Type B pancreatic cell (in vitro differentiated cells): Measurements from ENCODE around the gene ZNF112. TPM values are rescaled to one million over a fixed set of nuclear protein-coding genes. Genes with fewer than 3 reads are reported as not detected.
"Not testable (repeated sequence)": the region's sequence is repeated elsewhere in the genome, so short reads cannot be mapped to it uniquely, and the experiment has no call there.

Source experiments
- DNase-seq: peaks from one replicate; pipeline ENCODE4 v3.0.0; 2021; ENCODE audit warnings: mixed read lengths; ENCODE audit not compliant: unreplicated experiment; ENCODE audit errors: extremely low spot score
- H3K27ac Mint-ChIP-seq: 2 replicates; pipeline ENCODE4 v1.8.0; 2021; ENCODE audit warnings: mild to moderate bottlenecking, mixed read lengths
- H3K27me3 Mint-ChIP-seq: 2 replicates; pipeline ENCODE4 v1.8.0; 2021; ENCODE audit warnings: mixed read lengths
- H3K36me3 Mint-ChIP-seq: 2 replicates; pipeline ENCODE4 v1.8.0; 2021; ENCODE audit warnings: mixed read lengths
- H3K4me1 Mint-ChIP-seq: one replicate; pipeline ENCODE4 v1.8.0; 2021; ENCODE audit warnings: mixed read lengths; ENCODE audit not compliant: unreplicated experiment
- H3K4me3 Mint-ChIP-seq: 2 replicates; pipeline ENCODE4 v1.8.0; 2021; ENCODE audit warnings: mild to moderate bottlenecking, mixed read lengths
- H3K9me3 Mint-ChIP-seq: 2 replicates; pipeline ENCODE4 v1.8.0; 2021; ENCODE audit warnings: mixed read lengths
- long read RNA-seq: library from polyadenylated mRNA; unstranded; transcript quantifications from one replicate; pipeline ENCODE4 v2.0.0, GENCODE V29; 2020
- total RNA-seq: library from RNA; stranded (reverse); gene quantifications from 2 replicates; pipeline ENCODE4 v1.2.1, GENCODE V29; 2021; ENCODE audit warnings: low replicate concordance
- TF ChIP-seq, protein P1 (sequence below): fragments of 200-600 bp; sonication (generic); conservative IDR thresholded peaks from 2 replicates; pipeline ENCODE4 v1.5.0; 2021; ENCODE audit warnings: antibody characterized with exemption, mild to moderate bottlenecking

ZNF112 gene
- total RNA-seq = 8.0 and 9.8 TPM in 2 replicates
- long read RNA-seq, transcript ZNF112-202 (4 exons, 3,654 nt) = major isoform, 7 of 14 reads
- long read RNA-seq, partial matches to known transcripts = 0 of 14 reads
- long read RNA-seq, other reads (novel, unspliced or antisense) = 5 of 14 reads

DNA sequence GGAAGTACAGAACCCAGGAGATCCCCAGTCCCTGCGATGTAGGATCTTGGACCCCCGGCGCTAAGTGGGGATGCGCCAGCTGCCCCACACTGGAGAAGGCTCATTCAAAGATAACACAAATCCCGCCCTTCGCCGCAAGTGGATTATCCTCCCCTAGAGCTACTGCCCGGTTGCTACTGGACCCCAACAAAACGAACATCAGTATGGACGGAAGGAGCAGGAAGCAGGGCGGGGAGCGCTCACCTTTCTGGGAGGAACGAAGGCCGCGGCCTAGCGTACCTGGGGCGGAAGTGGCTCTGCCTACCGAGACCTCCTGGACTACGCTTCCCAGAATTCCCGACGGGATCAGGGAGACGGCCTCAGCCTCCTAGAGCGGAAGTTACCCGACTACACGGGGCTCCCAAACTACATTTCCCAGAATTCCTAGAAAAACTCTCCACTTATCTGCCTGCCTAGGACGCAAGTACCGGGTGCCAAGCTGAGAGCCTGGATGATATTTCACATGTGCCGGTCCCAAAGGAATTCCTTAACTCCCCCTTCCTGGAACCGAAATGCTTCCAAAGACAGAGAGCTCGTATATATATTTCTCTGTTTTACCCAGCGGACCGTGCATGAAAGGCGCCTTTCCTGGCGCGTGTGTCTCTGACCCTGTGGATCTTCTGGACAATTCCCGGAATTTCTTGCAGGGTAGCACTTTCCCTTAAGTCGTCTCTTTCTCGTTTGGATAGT is at the start of gene ZNF112:
Gene ZNF112 (minus strand): TSS at position 298 of the 729 bp plus-strand sequence. CDS start 16,141 bp downstream, outside the sequence.
- Mint-ChIP-seq H3K4me3 (peak within 1 kb of the TSS; percentile 97), H3K36me3 (peaks cover 43% of the 10 kb centered on the region), H3K27me3 (peaks cover 9% of the 10 kb centered on the region), H3K27ac (peak within 1 kb of the TSS; percentile 89), H3K9me3 (peaks cover 19% of the 10 kb centered on the region), H3K4me1 (peaks cover 15% of the 10 kb centered on the region)
- TF ChIP-seq, protein P1, sequence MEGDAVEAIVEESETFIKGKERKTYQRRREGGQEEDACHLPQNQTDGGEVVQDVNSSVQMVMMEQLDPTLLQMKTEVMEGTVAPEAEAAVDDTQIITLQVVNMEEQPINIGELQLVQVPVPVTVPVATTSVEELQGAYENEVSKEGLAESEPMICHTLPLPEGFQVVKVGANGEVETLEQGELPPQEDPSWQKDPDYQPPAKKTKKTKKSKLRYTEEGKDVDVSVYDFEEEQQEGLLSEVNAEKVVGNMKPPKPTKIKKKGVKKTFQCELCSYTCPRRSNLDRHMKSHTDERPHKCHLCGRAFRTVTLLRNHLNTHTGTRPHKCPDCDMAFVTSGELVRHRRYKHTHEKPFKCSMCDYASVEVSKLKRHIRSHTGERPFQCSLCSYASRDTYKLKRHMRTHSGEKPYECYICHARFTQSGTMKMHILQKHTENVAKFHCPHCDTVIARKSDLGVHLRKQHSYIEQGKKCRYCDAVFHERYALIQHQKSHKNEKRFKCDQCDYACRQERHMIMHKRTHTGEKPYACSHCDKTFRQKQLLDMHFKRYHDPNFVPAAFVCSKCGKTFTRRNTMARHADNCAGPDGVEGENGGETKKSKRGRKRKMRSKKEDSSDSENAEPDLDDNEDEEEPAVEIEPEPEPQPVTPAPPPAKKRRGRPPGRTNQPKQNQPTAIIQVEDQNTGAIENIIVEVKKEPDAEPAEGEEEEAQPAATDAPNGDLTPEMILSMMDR = no peak
- peak; percentile 86 for DNase-seq

DNA sequence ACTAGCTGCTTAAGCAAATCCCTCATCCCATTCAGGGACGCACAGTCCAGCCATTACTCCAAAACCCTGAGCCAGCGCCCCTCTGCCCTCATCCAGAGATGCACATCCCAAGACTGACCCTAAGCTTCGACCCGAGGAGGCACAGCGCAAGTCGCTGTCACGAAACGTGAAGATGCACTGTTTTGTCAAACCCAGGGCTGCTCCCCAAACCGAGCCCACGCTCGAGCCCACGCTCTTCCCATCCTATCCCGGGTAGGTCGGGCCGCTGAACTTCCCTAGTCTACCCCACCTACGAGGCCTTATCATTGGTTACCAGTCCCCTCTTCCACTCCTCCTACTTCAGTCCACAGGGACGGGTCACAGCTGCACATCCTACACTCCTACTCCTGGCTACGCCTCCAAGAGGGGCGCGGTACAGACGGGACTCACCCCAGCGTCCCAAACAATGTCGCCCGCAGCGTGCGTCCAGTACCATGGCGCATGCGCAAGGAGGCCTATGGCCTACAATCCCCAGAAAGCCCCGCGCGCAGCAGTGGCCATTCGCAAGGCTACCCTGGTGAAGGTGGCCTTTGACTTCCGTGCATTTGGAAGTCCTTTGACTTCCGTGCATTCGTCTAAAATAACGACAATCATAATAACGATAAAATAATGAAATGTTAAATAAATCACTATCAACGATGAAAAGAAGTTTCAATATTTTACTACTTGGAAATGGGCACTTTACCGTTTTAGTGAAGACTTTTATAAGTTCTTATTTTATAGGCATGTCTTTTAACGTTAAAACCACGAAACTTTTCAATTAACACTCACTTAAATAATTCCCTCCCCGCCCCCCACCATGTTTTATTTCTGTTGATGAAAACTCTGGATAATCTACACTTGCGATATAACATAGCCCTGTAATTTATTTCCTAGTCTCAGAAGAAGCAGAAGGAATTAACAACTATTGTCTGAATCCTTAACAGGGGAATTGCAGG is 44.9 kb upstream of the ZNF112 start, which contains the start of gene ZNF285:
Gene ZNF285 (minus strand): TSS at position 470 of the 977 bp plus-strand sequence. CDS start 4,395 bp downstream, outside the sequence.
- DNase-seq = peak; percentile 95
- Mint-ChIP-seq H3K9me3 (no peaks in the 10 kb centered on the region), H3K4me3 (peak within 1 kb of the TSS; percentile 98), H3K27me3 (peaks cover 5% of the 10 kb centered on the region), H3K36me3 (peaks cover 18% of the 10 kb centered on the region), H3K4me1 (peaks cover 8% of the 10 kb centered on the region), H3K27ac (peak within 1 kb of the TSS; percentile 84)
- TF ChIP-seq, protein P1 = no peak

DNA sequence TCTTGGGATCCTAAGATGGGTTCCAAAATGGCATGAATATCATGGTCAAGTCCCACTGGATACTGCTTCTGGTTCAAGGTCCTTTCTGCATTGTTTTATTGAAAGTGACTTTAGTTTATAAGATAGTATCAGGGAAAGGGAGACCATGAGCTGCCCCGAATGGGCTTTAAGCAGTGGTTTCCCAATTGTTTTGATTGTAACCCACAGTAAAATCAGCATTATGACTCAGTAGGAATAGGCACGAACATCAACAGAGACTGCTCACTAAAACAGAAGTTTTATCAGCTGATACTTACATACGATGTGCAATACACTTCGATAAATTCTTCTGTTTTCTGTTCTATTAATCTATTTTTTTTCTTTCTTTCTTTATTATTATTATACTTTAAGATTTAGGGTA is 32.8 kb upstream of the ZNF112 start:
- H3K36me3 Mint-ChIP-seq = peaks cover 61% of the 10 kb centered on the region
- DNase-seq, H3K4me1 Mint-ChIP-seq, H3K27ac Mint-ChIP-seq, H3K9me3 Mint-ChIP-seq, H3K4me3 Mint-ChIP-seq, H3K27me3 Mint-ChIP-seq: not testable (repeated sequence)

DNA sequence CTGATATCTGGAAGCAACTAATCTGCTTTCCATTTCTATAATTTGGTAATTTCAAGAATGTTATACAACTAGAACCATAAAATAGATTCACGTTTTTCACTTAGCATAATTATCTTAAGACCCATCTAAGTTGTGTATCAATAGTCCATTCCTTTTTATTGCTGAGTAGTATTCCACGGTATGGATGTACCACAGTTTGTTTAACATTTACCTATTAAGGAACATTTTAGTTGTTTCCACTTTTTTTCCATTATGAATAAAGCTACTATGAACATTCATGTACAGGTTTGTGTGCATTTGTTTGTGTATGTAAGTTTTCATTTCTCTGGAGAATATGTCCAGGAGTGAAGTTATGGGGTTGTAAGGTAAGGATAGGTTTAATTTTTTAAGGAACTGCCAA is 18.3 kb upstream of the ZNF112 start:
- Mint-ChIP-seq H3K4me3 (no peak overlapping the region), H3K9me3 (peaks cover 17% of the 10 kb centered on the region), H3K27me3 (no peaks in the 10 kb centered on the region), H3K36me3 (no peaks in the 10 kb centered on the region), H3K27ac (no peak overlapping the region), H3K4me1 (no peaks in the 10 kb centered on the region)
- TF ChIP-seq, protein P1 = no peak
- no peak for DNase-seq

DNA sequence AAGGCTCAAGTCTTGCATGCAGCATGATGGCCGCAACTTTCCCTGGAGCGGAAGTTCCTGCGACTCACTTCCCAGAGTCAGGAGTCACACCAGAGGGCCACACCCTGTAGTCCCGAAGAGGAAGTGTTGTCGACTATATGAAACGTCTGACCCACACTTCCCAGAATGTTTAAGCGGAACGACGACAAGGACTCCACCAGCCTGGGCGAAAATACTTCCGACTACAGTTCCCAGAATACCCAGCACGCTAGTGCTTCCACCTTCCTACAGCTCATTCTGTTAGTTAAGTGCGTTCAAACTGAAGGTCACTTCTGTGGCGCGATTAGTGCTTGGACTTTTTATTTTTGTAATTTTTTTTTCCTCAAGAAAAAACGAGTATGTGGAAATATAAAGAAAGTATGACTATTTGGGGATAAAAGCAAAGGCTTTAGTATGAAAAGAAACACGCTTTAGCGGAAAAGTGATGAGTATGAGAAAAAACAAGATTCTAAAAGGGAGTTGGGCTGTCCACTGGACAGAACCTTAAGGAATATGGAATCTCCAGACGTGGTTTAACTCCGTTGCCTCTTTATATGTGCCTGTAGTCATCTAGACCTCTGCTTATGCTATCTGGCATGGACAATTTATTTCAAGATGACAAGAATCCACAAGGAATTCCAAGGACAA is 15.5 kb upstream of the ZNF112 start:
- H3K4me1 Mint-ChIP-seq = no peaks in the 10 kb centered on the region
- H3K4me3 Mint-ChIP-seq = no peak overlapping the region
- TF ChIP-seq, protein P1 = no peak
- H3K27me3 Mint-ChIP-seq = peaks cover 6% of the 10 kb centered on the region
- no peaks in the 10 kb centered on the region for H3K36me3 Mint-ChIP-seq
- no peak overlapping the region for H3K27ac Mint-ChIP-seq
- peaks cover 13% of the 10 kb centered on the region for H3K9me3 Mint-ChIP-seq
- no peak for DNase-seq
